Right kidney (tissue), 1 donor: Measurements from ENCODE around the gene MBP.

Experiments used
- DNase-seq: peaks from one replicate; pipeline ENCODE4 v3.0.0-alpha.2; 2016

The MBP gene

GRCh38 chr18:77151772-77152520 lies 19.4 kb upstream of the MBP start:
- DNase-seq, result no peak

GRCh38 chr18:77151033-77151771 lies 18.6 kb upstream of the MBP start:
- no peak for DNase-seq

DNA sequence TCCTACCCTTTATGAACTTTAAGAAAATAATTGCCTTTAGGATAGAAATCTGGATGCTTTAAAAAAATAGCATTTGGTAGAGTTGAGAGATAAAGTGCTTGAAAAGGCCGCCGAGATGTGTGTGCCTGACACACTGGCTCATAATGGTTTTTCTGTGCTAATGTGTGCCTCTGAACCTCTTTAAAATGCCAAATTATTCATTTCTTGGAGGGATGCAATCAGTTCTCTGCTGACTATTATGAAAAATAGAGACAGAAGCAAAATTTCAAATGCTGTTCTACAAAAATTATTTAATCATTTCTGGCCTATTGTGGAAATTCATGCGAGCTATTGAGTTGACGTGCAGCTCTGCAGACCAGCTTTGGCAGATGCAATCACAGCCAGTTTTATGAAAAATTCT lies 18.0 kb upstream of the MBP start:
- no peak for DNase-seq

DNA sequence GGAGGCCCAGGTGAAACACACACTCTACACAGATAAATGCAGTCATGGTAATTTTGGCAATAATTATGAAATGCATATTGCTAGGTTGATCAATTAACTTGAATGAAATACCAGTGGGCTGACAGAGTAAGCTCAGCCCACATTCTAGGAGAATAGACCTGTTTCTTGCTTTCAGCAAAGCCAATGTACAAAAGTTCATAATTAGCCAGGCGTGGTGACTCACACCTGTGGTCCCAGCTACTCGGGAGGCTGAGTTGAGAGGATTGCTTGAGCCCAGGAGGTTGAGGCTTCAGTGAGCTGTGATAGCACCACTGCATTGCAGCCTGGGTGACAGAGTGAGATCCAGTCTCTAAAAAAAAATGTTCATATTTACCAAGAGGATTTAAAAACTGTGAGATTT lies 15.7 kb upstream of the MBP start:
- no peak for DNase-seq

- no peak for DNase-seq
Measured at GRCh38 chr18:77147418-77147852, 14.9 kb upstream of the MBP start.

DNA sequence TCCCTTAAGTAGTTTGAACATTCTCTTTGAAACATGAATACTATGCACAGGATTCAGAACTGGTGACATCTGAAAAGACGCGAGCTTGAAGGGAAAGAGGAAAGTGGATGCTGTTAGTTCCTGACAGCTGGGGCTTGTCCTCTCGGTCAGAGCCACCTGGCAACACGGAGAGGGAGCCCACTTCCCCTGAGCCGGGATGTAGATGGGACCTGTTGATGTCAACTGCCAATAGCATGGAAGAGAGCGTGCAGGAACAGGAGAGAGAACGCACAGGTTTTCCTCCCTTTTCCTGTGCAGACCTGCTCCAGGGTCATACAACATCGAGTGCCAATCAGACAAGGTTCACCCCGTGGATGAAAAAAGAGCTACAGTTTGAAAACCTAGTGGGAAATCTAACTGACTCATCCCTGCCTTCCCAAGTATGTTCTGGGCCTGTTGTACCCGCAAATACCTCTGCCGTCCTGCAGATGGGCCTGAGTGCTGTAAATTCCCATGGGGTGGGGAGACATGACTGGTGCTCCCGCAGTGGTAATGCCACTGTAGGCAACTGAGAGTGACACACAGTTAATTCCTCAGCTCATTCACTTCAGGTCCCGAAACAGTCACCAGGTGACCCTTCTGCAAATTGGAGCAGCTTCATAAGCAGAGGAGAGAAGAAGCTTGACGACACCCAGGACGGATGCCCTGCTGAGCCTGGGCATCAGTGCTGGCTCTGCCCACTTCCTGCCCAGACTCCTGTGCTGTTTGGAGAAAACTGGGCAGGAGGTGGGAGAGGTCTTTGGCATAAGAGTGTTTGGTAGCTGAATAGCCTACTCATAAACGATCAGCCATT lies 13.9 kb upstream of the MBP start:
- no peak for DNase-seq

DNA sequence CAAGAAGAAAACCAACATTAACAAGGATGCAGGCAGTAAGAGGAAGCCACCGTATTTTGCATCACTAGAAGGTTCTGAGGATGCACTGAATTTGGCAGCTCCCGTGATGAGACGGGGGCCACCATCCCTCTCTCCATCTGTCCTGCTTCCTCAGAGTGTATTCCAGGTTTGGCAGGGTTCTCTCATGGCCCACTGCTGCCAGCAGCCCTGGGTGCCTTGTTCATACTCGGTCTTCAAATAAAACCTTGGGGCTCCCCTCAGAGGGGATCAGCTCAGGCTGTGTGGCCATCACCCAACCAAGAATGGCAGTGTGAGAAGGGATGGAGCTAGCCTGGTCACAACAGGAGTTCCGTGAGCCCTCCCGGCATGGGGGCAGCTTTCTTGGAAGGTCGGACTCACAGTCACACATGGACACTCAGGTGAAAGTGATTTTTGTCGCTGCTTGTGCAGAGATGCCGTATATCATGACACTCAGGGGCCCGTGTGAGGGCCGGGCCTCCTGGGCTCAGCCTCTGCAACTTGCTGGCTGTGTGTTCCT lies 12.8 kb upstream of the MBP start:
- no peak for DNase-seq

GRCh38 chr18:77144451-77145118 lies 12.0 kb upstream of the MBP start:
- no peak for DNase-seq

- no peak for DNase-seq
Measured at GRCh38 chr18:77144046-77144445, 11.5 kb upstream of the MBP start.

- no peak for DNase-seq
Measured at GRCh38 chr18:77143196-77143595, 10.6 kb upstream of the MBP start.

GRCh38 chr18:77141401-77142118 lies 9.0 kb upstream of the MBP start:
- no peak for DNase-seq

DNA sequence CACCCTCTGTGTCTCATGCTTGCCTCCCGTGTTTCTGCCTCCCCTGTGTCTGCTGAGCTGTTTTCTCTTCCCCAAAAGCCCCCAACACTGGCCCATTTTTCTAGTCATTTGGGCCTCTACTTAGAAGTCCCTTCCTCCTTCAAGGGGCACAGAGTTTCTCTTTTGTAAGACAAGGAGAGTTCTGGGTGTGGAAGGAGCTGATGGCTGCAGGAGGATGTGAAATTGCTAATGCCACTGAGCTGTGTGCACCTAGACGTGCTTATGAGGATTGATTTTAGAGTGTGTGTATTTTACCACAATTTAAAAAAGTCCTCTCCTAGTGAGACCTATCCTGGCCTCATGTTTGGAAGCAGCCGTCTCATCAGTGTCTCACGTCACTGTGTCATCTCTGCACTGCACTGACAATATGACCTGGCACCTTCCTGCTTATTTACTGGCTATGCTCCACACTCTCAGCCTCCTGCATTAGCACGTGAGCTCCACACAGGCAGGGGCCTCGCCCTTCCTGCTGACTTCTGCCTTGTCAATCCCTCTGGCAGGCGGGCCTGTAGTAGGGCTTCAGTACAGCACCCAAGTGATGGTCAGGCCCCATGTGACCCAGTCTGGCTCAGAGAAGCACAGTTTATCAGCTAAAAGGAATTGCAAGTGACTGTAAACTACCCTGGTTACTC lies 8.0 kb upstream of the MBP start:
- no peak for DNase-seq

GRCh38 chr18:77140030-77140429 lies 7.4 kb upstream of the MBP start:
- DNase-seq, result no peak

DNA sequence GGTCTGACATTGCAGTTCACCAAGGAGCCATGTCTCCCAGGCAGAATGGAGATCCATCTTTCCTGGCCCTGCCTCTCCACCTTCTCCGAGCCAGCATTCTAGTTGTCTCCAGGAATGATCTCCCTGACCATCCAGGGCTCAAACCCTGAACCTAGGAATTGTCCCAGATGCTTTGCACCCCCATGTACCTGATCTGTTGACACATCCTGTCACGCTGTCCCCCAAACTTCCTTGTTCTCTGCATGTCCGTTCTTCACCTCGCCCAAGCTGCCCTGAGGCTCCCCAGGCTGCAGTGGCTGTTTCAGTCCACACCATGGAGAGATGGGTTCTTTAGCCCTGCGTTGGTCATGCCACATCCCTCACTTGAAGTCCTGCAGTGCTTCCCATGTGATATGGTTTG lies 7.0 kb upstream of the MBP start:
- DNase-seq, result no peak

GRCh38 chr18:77138270-77138669 lies 5.7 kb upstream of the MBP start:
- no peak for DNase-seq

GRCh38 chr18:77137851-77138250 lies 5.3 kb upstream of the MBP start:
- no peak for DNase-seq

GRCh38 chr18:77136871-77137665 lies 4.5 kb upstream of the MBP start:
- DNase-seq, result no peak

GRCh38 chr18:77136076-77136718 lies 3.6 kb upstream of the MBP start:
- no peak for DNase-seq

DNA sequence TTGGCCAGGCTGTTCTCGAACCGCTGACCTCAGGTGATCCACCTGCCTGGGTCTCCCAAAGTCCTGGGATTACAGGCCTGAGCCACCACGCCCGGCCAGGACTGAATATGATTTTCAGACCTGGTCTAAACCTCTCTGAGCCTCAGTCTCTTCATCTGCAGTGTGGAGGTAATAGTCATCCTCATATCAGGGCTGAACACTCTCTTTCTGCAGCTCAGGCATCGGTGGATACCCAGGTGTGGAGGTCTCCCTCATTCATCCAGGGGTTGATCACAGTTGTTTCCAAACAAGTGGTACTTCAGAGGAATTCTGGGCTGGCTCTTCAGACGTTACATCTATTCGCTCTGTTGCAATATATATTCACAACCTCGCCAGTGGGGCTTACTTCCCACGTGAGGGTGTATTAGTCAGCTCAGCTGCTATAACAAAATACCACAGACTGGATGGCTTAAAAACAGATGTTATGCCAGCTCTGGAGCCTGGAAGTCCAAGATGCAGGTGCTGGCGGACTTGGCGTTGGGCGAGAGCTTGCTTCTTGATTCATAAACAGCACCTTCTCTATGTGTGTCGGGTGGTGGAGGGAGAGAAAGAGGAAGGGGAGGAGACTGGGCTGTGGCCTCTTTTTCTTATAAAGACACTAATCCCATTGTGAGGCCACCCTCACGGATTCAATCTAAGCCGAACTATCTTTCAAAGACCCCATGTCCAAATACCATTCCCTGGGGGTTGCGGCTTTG lies 2.9 kb upstream of the MBP start:
- no peak for DNase-seq
